Activated CD4-positive, alpha-beta T cell treated with anti-CD3 and anti-CD28 coated beads for 36 hours (primary cell): ENCODE data around the gene TMEM38A. TPM values are rescaled to one million over a fixed set of nuclear protein-coding genes. Genes with fewer than 3 reads are reported as not detected.
"Not testable (repeated sequence)": the region's sequence is repeated elsewhere in the genome, so short reads cannot be mapped to it uniquely, and the experiment has no call there.

Experiments used
- ATAC-seq: fragments of 200-7000 bp; cut with Tn5 transposase; one replicate; pipeline ENCODE4 v1.10.0; 2021; ENCODE audit warnings: mild to moderate bottlenecking, moderate library complexity
- CTCF ChIA-PET: fragments of 350-600 bp; sonication (Branson Sonifier 250); formaldehyde crosslinking; loops from one replicate; lab custom pipeline; 2021; ENCODE audit warnings: antibody characterized with exemption; lab: Charles Lee
- POLR2A ChIA-PET: fragments of 350-600 bp; sonication (Branson Sonifier 250); formaldehyde crosslinking; loops from one replicate; lab custom pipeline; 2021; ENCODE audit warnings: antibody characterized with exemption, inconsistent platforms; lab: Charles Lee
- DNase-seq: peaks from one replicate; pipeline ENCODE4 v3.0.0-alpha.2; 2020
- H3K27ac Mint-ChIP-seq: one replicate; pipeline ENCODE4 v1.8.0; 2021; ENCODE audit warnings: mixed read lengths
- H3K27me3 Mint-ChIP-seq: one replicate; pipeline ENCODE4 v1.8.0; 2021; ENCODE audit warnings: mixed read lengths
- H3K36me3 Mint-ChIP-seq: one replicate; pipeline ENCODE4 v1.8.0; 2021; ENCODE audit warnings: low read depth, mixed read lengths
- H3K4me1 Mint-ChIP-seq: one replicate; pipeline ENCODE4 v1.8.0; 2021; ENCODE audit warnings: mixed read lengths
- H3K4me3 Mint-ChIP-seq: one replicate; pipeline ENCODE4 v1.8.0; 2021; ENCODE audit warnings: mild to moderate bottlenecking, moderate library complexity, mixed read lengths
- H3K9me3 Mint-ChIP-seq: one replicate; pipeline ENCODE4 v1.8.0; 2021; ENCODE audit warnings: low read depth, mixed read lengths
- intact Hi-C, 2 experiments: fragments of 100-400 bp; cut with DNase I in 1 of 2; cut with micrococcal nuclease in 1 of 2; formaldehyde crosslinking; loops; one replicate each; pipeline versions ENCODE4 v1.14.2 to v1.15.1; 2022 to 2024; cut with DNase I, micrococcal nuclease
- total RNA-seq, 2 experiments: library from RNA; stranded (reverse); gene quantifications; one replicate each; pipeline ENCODE4 v1.2.3, GENCODE V29; 2021

Gene TMEM38A
- total RNA-seq, 2 experiments from 2014 or later = 0.89 to 1.2 TPM

- H3K9me3 Mint-ChIP-seq = no peaks in the 10 kb centered on the region
- ATAC-seq (no peak), DNase-seq (no peak)
- H3K36me3 Mint-ChIP-seq = peaks cover 34% of the 10 kb centered on the region
- POLR2A ChIA-PET = no interaction called here
- intact Hi-C loops = no loop called here
- H3K4me3 Mint-ChIP-seq = no peak overlapping the region
- no peak overlapping the region for H3K27ac Mint-ChIP-seq
- CTCF ChIA-PET = interaction anchor here (0.6 to 1.0 kb wide), 3 partner anchors 10 to 79 kb away, joined by 3 to 6 read pairs (median 3); no protein-coding TSS in a partner anchor
- H3K4me1 Mint-ChIP-seq = peaks cover 3% of the 10 kb centered on the region
- no peaks in the 10 kb centered on the region for H3K27me3 Mint-ChIP-seq
Observed at GRCh38 chr19:16637535-16637934, 23.4 kb upstream of the TMEM38A start.

GRCh38 chr19:16638666-16639065 is 22.3 kb upstream of the TMEM38A start:
- intact Hi-C loops = no loop called here
- ChIA-PET CTCF (interaction anchor here (0.6 kb wide), 1 partner anchor 54 kb away, joined by 4 read pairs; no protein-coding TSS in a partner anchor), POLR2A (interaction anchor here (0.6 kb wide), 1 partner anchor 27 kb away, joined by 3 read pairs; no protein-coding TSS in a partner anchor)
- Mint-ChIP-seq H3K4me1 (peaks cover 3% of the 10 kb centered on the region), H3K9me3 (no peaks in the 10 kb centered on the region), H3K4me3 (no peak overlapping the region), H3K27me3 (no peaks in the 10 kb centered on the region), H3K27ac (no peak overlapping the region), H3K36me3 (peaks cover 38% of the 10 kb centered on the region)
- DNase-seq (no peak), ATAC-seq (no peak)

- no peaks in the 10 kb centered on the region for H3K27me3 Mint-ChIP-seq
- intact Hi-C loops = no loop called here
- ATAC-seq = no peak
- H3K9me3 Mint-ChIP-seq = no peaks in the 10 kb centered on the region
- no peak overlapping the region for H3K27ac Mint-ChIP-seq
- H3K4me1 Mint-ChIP-seq = peaks cover 8% of the 10 kb centered on the region
- DNase-seq = no peak
- POLR2A ChIA-PET = no interaction called here
- CTCF ChIA-PET = no interaction called here
- H3K36me3 Mint-ChIP-seq = peaks cover 52% of the 10 kb centered on the region
- H3K4me3 Mint-ChIP-seq = no peak overlapping the region
Observed at GRCh38 chr19:16640951-16641350, 20.0 kb upstream of the TMEM38A start.

- ATAC-seq (no peak), DNase-seq (no peak)
- H3K36me3 Mint-ChIP-seq = peaks cover 56% of the 10 kb centered on the region
- peaks cover 8% of the 10 kb centered on the region for H3K4me1 Mint-ChIP-seq
- intact Hi-C loops = no loop called here
- ChIA-PET CTCF (no interaction called here), POLR2A (no interaction called here)
- H3K27ac Mint-ChIP-seq = no peak overlapping the region
- no peaks in the 10 kb centered on the region for H3K9me3 Mint-ChIP-seq
- no peaks in the 10 kb centered on the region for H3K27me3 Mint-ChIP-seq
- H3K4me3 Mint-ChIP-seq = no peak overlapping the region
Observed at GRCh38 chr19:16641695-16642094, 19.2 kb upstream of the TMEM38A start.

- Mint-ChIP-seq H3K4me1 (peaks cover 6% of the 10 kb centered on the region), H3K27me3 (no peaks in the 10 kb centered on the region), H3K27ac (no peak overlapping the region), H3K4me3 (no peak overlapping the region), H3K36me3 (peaks cover 46% of the 10 kb centered on the region), H3K9me3 (no peaks in the 10 kb centered on the region)
- intact Hi-C loops = no loop called here
- CTCF ChIA-PET = no interaction called here
- POLR2A ChIA-PET = no interaction called here
- no peak for DNase-seq
- no peak for ATAC-seq
Observed at GRCh38 chr19:16645140-16645539, 15.8 kb upstream of the TMEM38A start.

- ATAC-seq = no peak
- no peak for DNase-seq
- Mint-ChIP-seq H3K4me1 (peaks cover 8% of the 10 kb centered on the region), H3K27me3 (no peaks in the 10 kb centered on the region), H3K9me3 (no peaks in the 10 kb centered on the region), H3K4me3 (no peak overlapping the region), H3K27ac (no peak overlapping the region), H3K36me3 (peaks cover 57% of the 10 kb centered on the region)
- CTCF ChIA-PET = no interaction called here
- intact Hi-C loops = no loop called here
- POLR2A ChIA-PET = no interaction called here
Observed at GRCh38 chr19:16649734-16650133, 11.2 kb upstream of the TMEM38A start.

GRCh38 chr19:16650821-16651220 is 10.1 kb upstream of the TMEM38A start:
- DNase-seq (no peak), ATAC-seq (no peak)
- Mint-ChIP-seq H3K9me3 (no peaks in the 10 kb centered on the region), H3K4me3 (no peak overlapping the region), H3K27ac (no peak overlapping the region), H3K27me3 (no peaks in the 10 kb centered on the region), H3K4me1 (peaks cover 7% of the 10 kb centered on the region), H3K36me3 (peaks cover 55% of the 10 kb centered on the region)
- CTCF ChIA-PET = no interaction called here
- intact Hi-C loops = no loop called here
- POLR2A ChIA-PET = no interaction called here

GRCh38 chr19:16651421-16652188 is 9.3 kb upstream of the TMEM38A start:
- POLR2A ChIA-PET, H3K27me3 Mint-ChIP-seq, H3K27ac Mint-ChIP-seq, intact Hi-C loops, DNase-seq, ATAC-seq, H3K4me3 Mint-ChIP-seq, H3K9me3 Mint-ChIP-seq: not testable (repeated sequence)
- CTCF ChIA-PET = interaction anchor here (0.7 kb wide), 1 partner anchor 14 kb away, joined by 3 read pairs; no protein-coding TSS in a partner anchor
- peaks cover 57% of the 10 kb centered on the region for H3K36me3 Mint-ChIP-seq
- H3K4me1 Mint-ChIP-seq = peaks cover 11% of the 10 kb centered on the region

GRCh38 chr19:16652854-16653253 is 8.1 kb upstream of the TMEM38A start:
- no peak for ATAC-seq
- Mint-ChIP-seq H3K4me1 (peaks cover 18% of the 10 kb centered on the region), H3K36me3 (peaks cover 58% of the 10 kb centered on the region), H3K27me3 (no peaks in the 10 kb centered on the region), H3K9me3 (no peaks in the 10 kb centered on the region), H3K4me3 (no peak overlapping the region), H3K27ac (no peak overlapping the region)
- intact Hi-C loops = no loop called here
- CTCF ChIA-PET = no interaction called here
- no peak for DNase-seq
- POLR2A ChIA-PET = no interaction called here

- ATAC-seq = no peak
- peaks cover 28% of the 10 kb centered on the region for H3K4me1 Mint-ChIP-seq
- ChIA-PET CTCF (no interaction called here), POLR2A (no interaction called here)
- DNase-seq = no peak
- peaks cover 67% of the 10 kb centered on the region for H3K36me3 Mint-ChIP-seq
- intact Hi-C loops = no loop called here
- no peak overlapping the region for H3K27ac Mint-ChIP-seq
- H3K9me3 Mint-ChIP-seq = no peaks in the 10 kb centered on the region
- no peak overlapping the region for H3K4me3 Mint-ChIP-seq
- H3K27me3 Mint-ChIP-seq = no peaks in the 10 kb centered on the region
Observed at GRCh38 chr19:16654140-16654539, 6.8 kb upstream of the TMEM38A start.

- no peaks in the 10 kb centered on the region for H3K27me3 Mint-ChIP-seq
- H3K27ac Mint-ChIP-seq = no peak overlapping the region
- DNase-seq (no peak), ATAC-seq (no peak)
- intact Hi-C loops = no loop called here
- peaks cover 67% of the 10 kb centered on the region for H3K36me3 Mint-ChIP-seq
- no peak overlapping the region for H3K4me3 Mint-ChIP-seq
- POLR2A ChIA-PET = no interaction called here
- H3K4me1 Mint-ChIP-seq = peaks cover 28% of the 10 kb centered on the region
- no peaks in the 10 kb centered on the region for H3K9me3 Mint-ChIP-seq
- CTCF ChIA-PET = interaction anchor here (0.7 kb wide), 1 partner anchor 256 kb away, joined by 3 read pairs; no protein-coding TSS in a partner anchor
Observed at GRCh38 chr19:16654627-16655026, 6.3 kb upstream of the TMEM38A start.

GRCh38 chr19:16655727-16656126 is 5.2 kb upstream of the TMEM38A start:
- ChIA-PET CTCF (no interaction called here), POLR2A (no interaction called here)
- DNase-seq (no peak), ATAC-seq (no peak)
- H3K4me1 Mint-ChIP-seq = peaks cover 28% of the 10 kb centered on the region
- peaks cover 63% of the 10 kb centered on the region for H3K36me3 Mint-ChIP-seq
- H3K4me3 Mint-ChIP-seq = no peak overlapping the region
- intact Hi-C loops = no loop called here
- H3K9me3 Mint-ChIP-seq = no peaks in the 10 kb centered on the region
- H3K27ac Mint-ChIP-seq = no peak overlapping the region
- no peaks in the 10 kb centered on the region for H3K27me3 Mint-ChIP-seq
